Trophoblast cell (in vitro differentiated cells and primary cell): ENCODE measurements around the gene ANAPC10.
A peak's percentile ranks its signal among the peaks of the same experiment; 100 is the strongest.

Experiments
- DNase-seq, 2 donors: peaks; one replicate each; pipeline ENCODE4 v3.0.0-alpha.2; 2016
- H2AFZ ChIP-seq: 2 replicates; pipeline ENCODE4 v1.6.1; 2013; ENCODE audit warnings: low read length, moderate library complexity, mild to moderate bottlenecking; ENCODE audit not compliant: insufficient read depth, poor library complexity
- H2AK5ac ChIP-seq: 2 replicates; pipeline ENCODE4 v1.6.1; 2013; ENCODE audit warnings: mild to moderate bottlenecking, low read length
- H2BK120ac ChIP-seq: 2 replicates; pipeline ENCODE4 v1.6.1; 2013; ENCODE audit warnings: low read length, mild to moderate bottlenecking, moderate library complexity; ENCODE audit not compliant: insufficient read depth, poor library complexity
- H2BK12ac ChIP-seq: 2 replicates; pipeline ENCODE4 v1.6.1; 2013; ENCODE audit warnings: mild to moderate bottlenecking, low read length, moderate library complexity
- H2BK5ac ChIP-seq: 2 replicates; pipeline ENCODE4 v1.6.1; 2013; ENCODE audit warnings: low read length, low read depth, moderate library complexity, mild to moderate bottlenecking; ENCODE audit not compliant: poor library complexity
- H3K14ac ChIP-seq: 2 replicates; pipeline ENCODE4 v1.6.1; 2013; ENCODE audit warnings: mild to moderate bottlenecking, low read length
- H3K18ac ChIP-seq: 2 replicates; pipeline ENCODE4 v1.6.1; 2013; ENCODE audit warnings: mild to moderate bottlenecking, low read length
- H3K23ac ChIP-seq: 2 replicates; pipeline ENCODE4 v1.6.1; 2013; ENCODE audit warnings: low read length
- H3K27ac ChIP-seq: 2 replicates; pipeline ENCODE4 v1.5.1; 2013; ENCODE audit warnings: low read depth, mild to moderate bottlenecking, inconsistent platforms, low read length, moderate library complexity
- H3K27me3 ChIP-seq: 2 replicates; pipeline ENCODE4 v1.6.1; 2013; ENCODE audit warnings: inconsistent platforms, mild to moderate bottlenecking, low read length, moderate library complexity; ENCODE audit not compliant: insufficient read depth
- H3K36me3 ChIP-seq, 2 experiments: 1 replicate in 1 of 2; 2 replicates in 1 of 2; pipeline ENCODE4 v1.6.1; 2013; ENCODE audit warnings: low read length in 2 of 2, mild to moderate bottlenecking in 2 of 2, moderate library complexity in 1 of 2; ENCODE audit not compliant: insufficient read depth in 2 of 2, control insufficient read depth in 1 of 2
- H3K4ac ChIP-seq: 2 replicates; pipeline ENCODE4 v1.6.1; 2013; ENCODE audit warnings: low read depth, mild to moderate bottlenecking, low read length, moderate library complexity
- H3K4me1 ChIP-seq, 2 experiments: 1 replicate in 1 of 2; 2 replicates in 1 of 2; pipeline ENCODE4 v1.6.1; 2013; ENCODE audit warnings: low read length in 2 of 2, mild to moderate bottlenecking in 2 of 2, moderate library complexity in 1 of 2; ENCODE audit not compliant: insufficient read depth in 2 of 2, control insufficient read depth in 1 of 2
- H3K4me2 ChIP-seq: 2 replicates; pipeline ENCODE4 v1.6.1; 2013; ENCODE audit warnings: inconsistent platforms, mild to moderate bottlenecking, low read length, moderate library complexity
- H3K4me3 ChIP-seq: 2 replicates; pipeline ENCODE4 v1.5.1; 2013; ENCODE audit warnings: mild to moderate bottlenecking, low read depth, low read length, inconsistent platforms
- H3K79me1 ChIP-seq: one replicate; pipeline ENCODE4 v1.6.1; 2013; ENCODE audit warnings: low read length
- H3K79me2 ChIP-seq: 2 replicates; pipeline ENCODE4 v1.6.1; 2013; ENCODE audit warnings: low read length, mild to moderate bottlenecking; ENCODE audit not compliant: control insufficient read depth, insufficient read depth, poor library complexity
- H3K9ac ChIP-seq: 2 replicates; pipeline ENCODE4 v1.6.1; 2013; ENCODE audit warnings: mild to moderate bottlenecking, low read length
- H3K9me3 ChIP-seq: 2 replicates; pipeline ENCODE4 v1.6.1; 2013; ENCODE audit warnings: low read depth, mild to moderate bottlenecking, control low read depth, inconsistent platforms, low read length; ENCODE audit not compliant: insufficient read depth
- H4K12ac ChIP-seq: 2 replicates; pipeline ENCODE4 v1.6.1; 2013; ENCODE audit warnings: low read depth, mild to moderate bottlenecking, low read length, moderate library complexity
- H4K8ac ChIP-seq: 2 replicates; pipeline ENCODE4 v1.6.1; 2013; ENCODE audit warnings: low read depth, mild to moderate bottlenecking, low read length, moderate library complexity
- H4K91ac ChIP-seq: one replicate; pipeline ENCODE4 v1.6.1; 2013; ENCODE audit warnings: low read depth, mild to moderate bottlenecking, low read length, moderate library complexity
- WGBS: extraction: QIAGEN DNeasy Blood & Tissue Kit; methylation state at CpG from one replicate; pipeline ENCODE4 v1.1.7; 2013; ENCODE audit warnings: missing lambda C conversion rate; ENCODE audit not compliant: insufficient read length, insufficient coverage; ENCODE audit errors: extremely low coverage; 5-methylcytosine and 5-hydroxymethylcytosine counted together

Gene ANAPC10

DNA sequence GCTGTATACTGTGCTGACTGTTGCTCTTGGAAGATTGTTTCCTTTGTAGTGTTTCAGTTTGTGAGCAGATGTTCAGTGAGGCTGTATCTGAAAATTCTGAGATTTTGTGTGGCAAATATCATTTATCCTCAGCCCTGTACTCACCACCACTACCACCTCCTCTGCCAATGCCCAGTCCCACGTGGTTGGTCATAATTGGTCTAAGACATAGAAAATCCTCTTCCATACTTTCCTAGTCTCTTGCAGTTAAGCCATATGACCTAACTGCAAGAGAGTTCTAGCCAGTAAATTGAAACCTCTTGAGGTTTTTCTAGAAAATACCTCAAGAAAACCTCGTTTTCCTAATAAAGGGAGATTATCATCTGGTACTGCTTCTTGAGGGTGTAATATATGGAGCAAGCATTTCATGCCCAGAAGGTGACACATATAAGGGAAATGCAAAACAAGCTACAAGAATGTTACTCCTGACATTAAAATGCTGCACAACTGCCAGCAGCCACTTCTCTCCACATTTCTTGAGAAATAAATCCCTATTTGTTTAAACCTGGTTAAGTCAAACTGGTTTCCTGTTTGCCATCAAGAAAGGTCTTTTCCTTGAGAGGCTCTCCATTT is 32.9 kb upstream of the ANAPC10 start:
- Histone ChIP-seq H3K9me3 (no peaks in the 10 kb centered on the region), H4K8ac (no peak overlapping the region), H2BK12ac (no peak overlapping the region), H3K23ac (no peak overlapping the region), H3K79me1 (no peaks in the 10 kb centered on the region), H2AK5ac (no peak overlapping the region), H3K79me2 (no peaks in the 10 kb centered on the region), H2BK120ac (no peak overlapping the region), H3K18ac (no peak overlapping the region), H3K9ac (no peak overlapping the region), H3K4me3 (no peak overlapping the region), H3K36me3 (peaks cover 7 to 8% of the 10 kb centered on the region in 2 experiments), H2AFZ (no peak overlapping the region), H3K27me3 (no peaks in the 10 kb centered on the region), H4K91ac (no peak overlapping the region), H3K14ac (no peak overlapping the region), H3K4me2 (no peak overlapping the region), H3K4me1 (no peaks in the 10 kb centered on the region), H3K27ac (no peak overlapping the region), H3K4ac (no peak overlapping the region), H2BK5ac (no peak overlapping the region), H4K12ac (no peak overlapping the region)
- WGBS = no CpG with 5 or more reads among the region's 2 CpGs
- DNase-seq = peak; percentile 73 to 85

DNA sequence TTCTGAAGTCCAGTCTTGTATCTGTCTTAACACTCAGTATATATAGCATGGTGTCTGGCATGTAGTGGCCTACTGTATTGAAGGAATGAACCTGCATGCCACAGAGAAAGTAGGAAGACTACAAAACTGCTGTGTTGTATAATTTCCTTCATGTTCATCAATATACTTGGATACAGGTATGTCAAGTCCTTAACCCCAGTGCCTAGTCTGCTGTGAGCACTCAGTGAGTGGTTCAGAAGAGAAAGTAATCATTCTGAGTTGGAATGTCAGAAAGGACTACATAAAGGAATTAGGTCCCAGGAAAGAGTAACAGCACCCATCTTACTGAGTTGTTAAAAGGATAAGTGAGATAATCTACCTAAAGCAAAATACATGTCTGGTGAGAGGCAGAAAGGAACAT is 32.1 kb upstream of the ANAPC10 start:
- Histone ChIP-seq H3K23ac (no peak overlapping the region), H2BK5ac (no peak overlapping the region), H2BK120ac (no peak overlapping the region), H3K9ac (no peak overlapping the region), H3K4me1 (no peaks in the 10 kb centered on the region), H3K4ac (no peak overlapping the region), H4K91ac (no peak overlapping the region), H2AFZ (no peak overlapping the region), H3K27ac (no peak overlapping the region), H3K79me1 (no peaks in the 10 kb centered on the region), H4K12ac (no peak overlapping the region), H3K14ac (no peak overlapping the region), H3K18ac (no peak overlapping the region), H3K4me3 (no peak overlapping the region), H3K4me2 (no peak overlapping the region), H3K36me3 (peaks cover 10 to 11% of the 10 kb centered on the region in 2 experiments), H3K27me3 (no peaks in the 10 kb centered on the region), H2BK12ac (no peak overlapping the region), H3K79me2 (no peaks in the 10 kb centered on the region), H4K8ac (no peak overlapping the region), H2AK5ac (no peak overlapping the region), H3K9me3 (no peaks in the 10 kb centered on the region)
- DNase-seq = no peak

DNA sequence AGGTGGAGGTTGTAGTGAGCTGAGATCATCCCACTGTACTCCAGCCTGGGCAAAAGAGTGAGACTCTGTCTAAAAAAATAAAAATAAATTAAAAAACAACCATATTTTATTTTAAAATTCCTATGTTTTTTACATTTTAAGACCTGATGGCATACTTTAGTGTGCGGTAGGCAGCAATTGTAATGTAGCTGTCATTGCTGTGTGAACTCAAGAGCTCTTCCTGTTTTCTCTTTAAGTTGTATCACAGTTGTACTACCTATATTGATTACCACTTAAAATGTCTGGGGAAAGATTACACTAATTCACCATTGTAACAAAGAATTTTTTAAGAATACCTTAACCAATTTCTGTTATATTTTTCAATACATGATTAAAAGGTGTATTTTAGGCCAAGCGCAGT is 27.4 kb upstream of the ANAPC10 start:
- Histone ChIP-seq H3K36me3 (peaks cover 16 to 19% of the 10 kb centered on the region in 2 experiments), H2AFZ (no peak overlapping the region), H2BK5ac (no peak overlapping the region), H3K4me3 (no peak overlapping the region), H2BK12ac (no peak overlapping the region), H3K27ac (no peak overlapping the region), H2AK5ac (no peak overlapping the region), H3K79me2 (no peaks in the 10 kb centered on the region), H4K8ac (no peak overlapping the region), H3K4ac (no peak overlapping the region), H3K14ac (no peak overlapping the region), H4K91ac (no peak overlapping the region), H3K27me3 (no peaks in the 10 kb centered on the region), H3K4me1 (no peaks in the 10 kb centered on the region), H3K79me1 (no peaks in the 10 kb centered on the region), H3K23ac (no peak overlapping the region), H2BK120ac (no peak overlapping the region), H4K12ac (no peak overlapping the region), H3K9me3 (no peaks in the 10 kb centered on the region), H3K4me2 (no peak overlapping the region), H3K9ac (no peak overlapping the region), H3K18ac (no peak overlapping the region)
- no CpG with 5 or more reads among the region's 2 CpGs for WGBS
- DNase-seq = no peak

DNA sequence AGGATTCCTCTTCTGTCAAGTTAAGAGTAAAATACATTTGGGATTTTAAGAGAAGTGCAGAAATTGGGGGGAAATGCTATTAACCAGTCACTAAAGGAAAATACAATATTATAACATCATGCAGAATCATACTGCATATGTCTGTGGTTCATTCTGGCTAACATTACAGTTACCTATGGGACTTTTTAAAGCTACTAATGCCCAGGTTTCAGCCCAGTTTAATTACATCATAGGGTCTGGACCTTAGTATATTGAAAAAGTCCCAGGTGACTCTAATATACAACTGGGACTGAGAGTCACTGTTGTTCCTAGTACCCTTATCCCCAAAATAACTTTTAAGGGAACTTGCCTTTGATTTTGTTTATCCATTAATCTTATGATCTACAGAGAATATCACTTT is 10.1 kb upstream of the ANAPC10 start:
- Histone ChIP-seq H3K4me3 (no peak overlapping the region), H3K4me2 (no peak overlapping the region), H3K9me3 (no peaks in the 10 kb centered on the region), H2BK5ac (no peak overlapping the region), H3K4me1 (no peaks in the 10 kb centered on the region), H4K12ac (no peak overlapping the region), H2BK12ac (no peak overlapping the region), H4K91ac (no peak overlapping the region), H3K27me3 (no peaks in the 10 kb centered on the region), H2AK5ac (no peak overlapping the region), H3K27ac (no peak overlapping the region), H3K23ac (no peak overlapping the region), H4K8ac (no peak overlapping the region), H3K4ac (no peak overlapping the region), H2BK120ac (no peak overlapping the region), H2AFZ (no peak overlapping the region), H3K18ac (no peak overlapping the region), H3K9ac (no peak overlapping the region), H3K36me3 (peaks cover 3 to 10% of the 10 kb centered on the region in 2 experiments), H3K79me2 (no peaks in the 10 kb centered on the region), H3K14ac (no peak overlapping the region), H3K79me1 (no peaks in the 10 kb centered on the region)
- DNase-seq = no peak
